GM21526 (cell line): ENCODE data around the gene FAM184B.

Source experiments
- ATAC-seq: cut with Tn5 transposase; IDR thresholded peaks from one replicate; pipeline ENCODE4 v1.9.1; 2021; ENCODE audit warnings: moderate library complexity; ENCODE audit not compliant: unreplicated experiment, low FRiP score

Gene FAM184B

DNA sequence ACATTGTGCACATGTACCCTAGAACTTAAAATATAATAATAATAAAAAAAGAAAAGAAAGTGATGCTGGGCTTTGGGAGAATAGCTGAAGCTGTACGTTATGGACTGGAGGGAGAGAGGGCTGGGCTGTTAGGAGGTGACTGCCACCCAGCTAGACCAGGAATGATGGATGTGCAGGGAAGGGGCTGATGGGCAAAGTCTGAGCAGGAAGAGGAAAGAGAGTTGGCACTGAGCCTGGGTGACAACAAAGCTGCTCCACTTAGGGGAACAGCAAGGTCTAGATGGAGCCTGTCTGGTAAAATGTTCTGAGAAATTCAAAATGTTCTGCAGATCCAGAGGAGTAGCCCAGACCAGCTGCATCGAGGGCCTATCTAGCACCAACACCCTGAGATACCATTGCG is 134.7 kb downstream of the FAM184B start:
- no peak for ATAC-seq

DNA sequence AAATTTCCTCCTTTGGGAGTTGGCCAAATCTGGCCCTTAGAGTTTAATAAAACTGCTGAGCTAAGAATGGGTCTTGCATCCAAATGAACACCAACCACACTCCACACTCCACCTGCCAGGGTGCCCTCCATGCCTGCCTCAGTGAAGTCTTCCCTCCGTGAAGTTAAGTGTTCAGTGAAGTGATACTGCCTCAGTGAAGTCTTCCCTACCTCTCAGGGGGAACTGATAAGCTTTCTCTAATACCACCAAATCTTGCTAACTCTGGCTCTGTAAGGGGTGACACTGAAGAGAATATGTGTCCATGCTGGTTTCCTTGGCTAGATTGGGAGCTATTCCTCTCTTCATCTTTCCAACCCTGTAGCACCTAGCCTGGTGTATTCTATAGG is 139.0 kb downstream of the FAM184B start:
- ATAC-seq: no peak

DNA sequence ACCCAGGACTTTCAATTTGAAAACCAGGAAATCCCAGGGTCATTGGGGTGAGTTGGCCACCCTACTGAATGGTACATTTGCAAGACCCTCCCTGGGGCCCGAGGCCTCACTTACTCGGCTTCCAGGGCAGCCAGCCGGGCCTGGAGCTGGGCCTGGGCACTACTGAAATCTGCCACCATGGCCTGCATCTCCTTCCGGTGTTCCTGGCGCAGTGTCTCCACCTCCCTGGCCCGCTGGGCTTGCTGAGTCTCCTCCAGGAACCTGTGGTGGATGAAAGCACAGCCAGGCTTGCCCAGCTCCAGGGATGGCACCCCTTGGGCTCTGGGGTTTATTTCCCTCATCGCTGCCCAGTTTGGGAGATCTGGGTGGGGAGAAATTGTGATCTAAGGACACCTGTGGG is 142.3 kb downstream of the FAM184B start:
- ATAC-seq: no peak

DNA sequence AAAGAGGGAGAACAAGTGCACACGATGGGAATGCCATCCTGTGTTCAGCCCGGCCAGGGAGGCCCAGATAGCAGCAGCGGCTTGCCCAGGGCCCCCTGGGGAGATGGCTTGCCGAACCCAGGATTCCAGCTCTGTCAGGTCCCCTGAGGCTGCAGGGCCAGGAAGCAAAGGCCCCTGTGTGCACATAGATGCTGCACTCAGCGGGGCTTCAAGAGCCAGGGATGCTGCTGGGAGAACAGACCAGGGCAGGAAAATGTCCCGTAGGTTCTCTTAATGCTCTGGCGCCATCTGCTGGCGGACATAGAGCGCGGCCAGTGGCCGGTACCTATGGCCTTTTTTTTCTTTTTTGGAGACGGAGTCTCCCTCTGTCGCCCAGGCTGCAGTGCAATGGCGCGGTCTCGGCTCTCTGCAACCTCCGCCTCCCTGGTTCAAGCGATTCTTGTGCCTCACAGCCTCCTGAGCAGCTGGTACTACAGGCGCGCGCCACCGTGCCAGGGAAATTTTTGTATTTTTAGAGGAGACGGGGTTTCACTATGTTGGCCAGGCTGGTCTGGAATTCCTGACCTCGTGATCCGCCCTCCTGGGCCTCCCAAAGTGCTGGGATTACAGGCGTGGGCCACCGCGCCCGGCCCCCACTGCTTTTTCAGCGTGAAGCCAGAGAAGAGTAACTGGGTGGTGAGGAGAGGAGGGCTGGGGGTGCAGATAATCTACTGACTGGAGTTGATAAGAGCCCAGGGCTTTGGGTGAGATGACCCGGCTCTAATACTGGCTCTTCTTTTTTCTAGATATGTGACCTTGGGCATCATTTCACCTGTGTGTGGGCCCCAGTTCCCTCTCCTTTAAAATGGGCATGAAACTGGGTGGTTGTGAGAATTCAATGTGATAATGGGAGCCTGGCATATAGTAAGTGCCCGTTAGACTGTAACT is 144.5 kb downstream of the FAM184B start:
- ATAC-seq: peak; percentile 89

DNA sequence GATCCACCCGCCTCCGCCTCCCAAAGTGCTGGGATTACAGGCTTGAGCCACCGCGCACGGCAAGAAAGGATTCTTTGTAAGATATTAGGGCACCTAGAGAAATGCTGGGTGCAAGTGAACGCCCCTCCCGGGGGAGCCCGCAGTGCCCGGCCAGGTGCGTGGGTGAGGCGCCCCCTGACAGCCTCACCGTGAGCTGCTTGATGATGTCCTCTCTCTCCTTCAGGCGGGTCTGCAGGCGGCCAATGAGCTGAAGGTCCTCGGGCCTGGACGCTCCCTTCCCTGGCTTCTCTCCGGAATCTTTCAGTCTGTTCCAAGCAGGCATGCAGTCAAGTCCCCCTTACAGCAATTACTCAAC is 145.1 kb downstream of the FAM184B start:
- no peak for ATAC-seq

DNA sequence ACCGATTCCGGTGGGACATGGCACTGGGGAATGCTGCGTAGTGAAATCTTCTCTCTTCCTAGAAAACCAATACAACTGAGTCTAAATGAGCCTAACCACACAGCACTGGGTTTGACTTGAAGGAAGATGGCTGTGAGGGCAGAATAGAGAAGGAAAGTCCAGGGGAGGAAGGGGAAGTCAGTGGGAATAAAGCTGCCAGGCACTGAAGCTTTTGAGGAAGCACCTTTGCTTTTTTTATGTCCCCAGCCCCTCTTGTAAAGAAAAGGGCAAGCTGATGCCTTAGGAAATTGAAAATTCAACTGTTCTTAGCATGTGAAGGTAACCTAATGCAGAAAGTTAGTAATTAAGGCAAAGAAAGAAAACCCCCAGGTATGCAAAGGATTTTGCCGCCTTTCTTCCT is 146.4 kb downstream of the FAM184B start:
- no peak for ATAC-seq

DNA sequence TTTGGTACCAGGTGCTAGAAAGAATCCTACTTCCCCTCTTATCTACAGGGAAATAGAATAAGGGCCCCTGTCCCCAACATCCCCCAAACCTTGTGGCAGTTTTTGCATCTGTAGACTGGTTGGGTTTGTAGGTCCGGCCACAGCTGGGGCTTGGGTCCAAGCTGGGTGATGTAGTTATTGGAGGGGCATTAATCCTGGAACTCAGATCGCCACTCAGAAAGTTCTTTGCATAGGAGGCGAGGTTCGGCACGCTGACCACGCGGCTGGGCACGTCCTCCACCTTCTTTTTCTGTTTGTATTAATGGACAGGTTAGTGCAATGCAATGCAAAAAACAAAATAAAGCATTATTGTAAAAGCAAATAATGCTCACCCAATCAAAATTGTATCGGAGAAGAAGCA is 147.8 kb downstream of the FAM184B start:
- no peak for ATAC-seq

DNA sequence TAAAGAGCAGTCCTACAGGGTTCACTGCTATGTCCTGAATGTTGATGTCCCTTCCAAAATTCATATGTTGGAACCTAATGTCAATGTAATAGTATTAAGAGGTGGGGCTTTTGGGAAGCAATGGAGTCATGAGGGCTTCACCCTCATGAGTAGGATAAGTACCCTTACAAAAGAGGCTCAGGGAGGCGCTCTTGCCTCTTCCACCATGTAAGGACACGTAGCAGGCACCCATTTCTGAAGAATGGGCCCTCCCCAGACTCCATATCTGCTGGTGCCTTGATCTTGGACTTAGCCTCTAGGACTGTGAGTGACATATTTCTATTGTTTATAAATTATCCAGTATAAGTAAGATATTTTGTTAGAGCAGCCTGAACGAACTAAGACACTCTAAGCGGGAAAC is 151.2 kb downstream of the FAM184B start:
- no peak for ATAC-seq

DNA sequence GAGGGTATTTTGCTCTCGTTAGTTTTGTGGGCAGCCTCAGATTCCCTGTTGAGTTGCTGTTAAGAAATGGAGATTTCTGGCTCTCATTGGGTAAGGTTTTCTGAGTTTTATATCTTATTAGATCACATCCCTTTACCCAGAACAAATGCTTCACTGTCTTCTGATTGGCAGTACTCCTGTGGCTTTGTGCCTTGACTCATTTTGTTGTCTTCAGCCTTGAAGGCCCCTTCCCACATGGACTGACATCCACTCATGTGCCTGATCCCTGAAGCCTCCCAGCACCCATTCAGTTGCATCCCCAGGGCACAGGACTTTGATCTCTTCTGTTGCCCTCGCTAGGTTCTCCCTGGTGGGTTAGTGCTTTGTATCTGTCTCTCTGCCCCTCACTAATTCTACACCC is 156.6 kb downstream of the FAM184B start:
- no peak for ATAC-seq

DNA sequence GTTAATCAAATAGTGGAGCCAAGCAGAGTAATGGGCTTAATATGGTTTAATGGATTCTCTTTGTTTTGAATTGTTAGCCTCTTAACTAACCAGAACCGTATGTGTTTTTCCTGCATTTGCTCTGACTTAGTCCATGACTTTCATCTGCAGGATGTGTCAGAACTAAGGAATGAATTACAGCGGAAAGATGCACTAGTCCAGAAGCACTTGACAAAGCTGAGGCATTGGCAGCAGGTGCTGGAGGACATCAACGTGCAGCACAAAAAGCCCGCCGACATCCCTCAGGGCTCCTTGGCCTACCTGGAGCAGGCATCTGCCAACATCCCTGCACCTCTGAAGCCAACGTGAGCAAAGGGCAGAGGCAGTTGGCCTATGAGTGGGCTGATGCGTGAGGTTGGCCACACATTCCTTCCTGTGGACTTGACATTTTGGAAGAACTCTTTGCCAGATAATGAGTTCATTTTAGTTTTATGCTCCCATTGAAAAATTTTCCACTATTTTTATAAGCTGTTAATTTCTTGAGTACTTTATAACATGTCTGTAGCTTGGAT is 157.9 kb downstream of the FAM184B start:
- no peak for ATAC-seq

DNA sequence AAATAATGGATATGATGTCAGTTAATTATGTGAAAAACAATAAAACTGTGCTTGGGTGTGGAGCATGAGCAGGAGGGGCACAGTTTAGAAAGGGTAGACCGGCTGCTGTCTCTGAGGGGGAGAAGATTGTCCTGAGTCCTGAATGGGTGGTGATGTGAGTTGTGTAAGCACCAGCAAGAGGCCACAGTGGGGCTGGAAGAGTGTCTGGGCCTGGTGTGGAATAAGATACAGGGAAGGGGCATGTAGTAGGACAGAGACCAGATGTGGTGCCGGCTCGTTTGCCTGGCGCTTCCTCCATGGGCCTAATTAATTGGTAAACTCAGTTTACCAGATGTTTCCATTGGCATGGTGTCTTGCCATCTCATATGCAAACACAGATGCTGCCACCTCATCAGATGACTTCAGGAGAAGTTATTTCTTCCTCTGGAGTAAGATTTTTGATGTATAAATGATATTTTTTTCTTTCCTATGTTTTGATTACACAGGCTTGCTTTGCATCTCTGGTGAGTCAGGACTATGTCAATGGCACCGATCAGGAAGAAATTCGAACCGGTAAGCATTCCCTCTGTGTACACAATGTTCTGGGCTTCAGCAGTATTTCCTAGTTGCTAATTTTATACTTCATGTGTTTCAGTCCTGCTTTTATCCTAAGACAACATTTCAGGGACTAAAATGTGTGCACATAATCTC is 161.9 kb downstream of the FAM184B start:
- ATAC-seq: no peak

DNA sequence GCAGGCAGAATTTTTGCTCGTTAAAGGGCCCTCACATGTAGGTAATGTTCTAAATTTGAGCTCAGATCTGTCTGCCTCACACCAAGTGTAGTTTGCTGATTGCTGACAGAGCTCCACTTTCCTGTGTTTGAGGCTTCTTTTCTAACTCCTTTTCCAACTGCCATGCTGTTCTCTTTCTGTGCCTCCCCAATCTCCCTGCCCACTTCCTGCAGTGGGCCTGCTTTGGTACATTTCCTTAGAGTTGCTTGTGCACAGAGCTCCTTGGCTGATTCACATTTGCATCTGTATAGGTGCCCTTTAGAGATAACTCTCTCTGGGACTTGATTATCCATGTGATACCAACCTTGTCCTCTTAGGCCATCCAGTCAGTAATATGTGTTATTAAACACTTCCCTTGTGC is 162.5 kb downstream of the FAM184B start:
- ATAC-seq: no peak

DNA sequence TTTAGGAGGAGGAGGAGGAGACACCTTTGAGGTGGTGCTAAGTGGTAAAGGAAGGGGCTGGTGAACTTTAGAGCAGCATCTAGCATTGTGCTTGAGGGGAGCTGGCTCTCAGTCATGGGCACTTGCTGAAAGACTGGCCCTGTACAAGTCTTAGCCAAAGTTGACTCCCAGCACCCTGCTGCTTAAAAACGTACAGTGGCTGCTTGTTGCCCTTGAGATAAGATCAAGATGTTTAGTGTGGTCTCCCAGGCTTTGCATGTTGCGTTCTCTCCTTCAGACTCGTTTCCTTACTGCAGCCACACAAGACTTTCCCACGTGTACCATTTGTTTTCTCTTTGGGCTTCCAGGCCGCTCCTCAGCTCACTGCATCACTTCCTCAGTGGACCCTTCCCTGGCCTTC is 165.1 kb downstream of the FAM184B start:
- ATAC-seq: no peak

DNA sequence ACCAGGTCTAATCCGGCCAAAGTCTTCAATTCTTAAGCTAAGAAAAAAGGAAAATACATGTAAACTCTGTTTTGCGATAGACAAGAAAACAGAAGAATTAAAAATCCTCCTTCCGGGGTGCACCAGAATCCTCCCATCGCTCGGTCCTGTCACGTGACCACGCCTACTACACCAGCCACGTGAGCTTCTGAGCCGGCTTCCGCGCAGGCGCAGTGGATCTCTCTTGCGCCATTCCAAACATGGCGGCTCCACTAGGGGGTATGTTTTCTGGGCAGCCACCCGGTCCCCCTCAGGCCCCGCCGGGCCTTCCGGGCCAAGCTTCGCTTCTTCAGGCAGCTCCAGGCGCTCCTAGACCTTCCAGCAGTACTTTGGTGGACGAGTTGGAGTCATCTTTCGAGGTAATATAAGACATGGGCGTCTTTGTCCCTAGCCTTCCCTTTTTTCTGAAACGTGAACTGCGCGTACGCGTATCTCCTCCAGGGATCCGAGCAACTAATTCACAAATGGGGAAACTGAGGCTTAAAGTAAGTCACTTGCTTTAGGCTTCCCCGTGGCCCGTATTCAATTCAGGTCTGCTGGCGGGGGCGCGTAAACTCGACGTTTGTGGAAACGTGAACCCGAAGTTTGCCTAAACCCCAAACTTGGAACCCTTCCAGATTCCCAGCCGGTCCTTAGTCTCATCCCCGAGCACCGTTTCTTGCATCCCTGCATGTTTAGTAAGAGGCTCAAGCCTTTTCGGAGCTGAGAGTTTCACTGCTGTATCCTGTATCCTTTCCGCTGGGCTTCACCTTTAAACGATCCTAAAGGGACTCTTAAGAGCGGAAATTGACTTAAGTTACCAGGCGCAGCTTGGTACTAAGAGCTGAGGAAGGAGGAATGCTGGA is 166.8 kb downstream of the FAM184B start, which contains the start of gene MED28:
Gene MED28 (plus strand): TSS at position 226 of the 884 bp plus-strand sequence. CDS start 14 bp downstream, at position 240.
- ATAC-seq: peak; percentile 94

DNA sequence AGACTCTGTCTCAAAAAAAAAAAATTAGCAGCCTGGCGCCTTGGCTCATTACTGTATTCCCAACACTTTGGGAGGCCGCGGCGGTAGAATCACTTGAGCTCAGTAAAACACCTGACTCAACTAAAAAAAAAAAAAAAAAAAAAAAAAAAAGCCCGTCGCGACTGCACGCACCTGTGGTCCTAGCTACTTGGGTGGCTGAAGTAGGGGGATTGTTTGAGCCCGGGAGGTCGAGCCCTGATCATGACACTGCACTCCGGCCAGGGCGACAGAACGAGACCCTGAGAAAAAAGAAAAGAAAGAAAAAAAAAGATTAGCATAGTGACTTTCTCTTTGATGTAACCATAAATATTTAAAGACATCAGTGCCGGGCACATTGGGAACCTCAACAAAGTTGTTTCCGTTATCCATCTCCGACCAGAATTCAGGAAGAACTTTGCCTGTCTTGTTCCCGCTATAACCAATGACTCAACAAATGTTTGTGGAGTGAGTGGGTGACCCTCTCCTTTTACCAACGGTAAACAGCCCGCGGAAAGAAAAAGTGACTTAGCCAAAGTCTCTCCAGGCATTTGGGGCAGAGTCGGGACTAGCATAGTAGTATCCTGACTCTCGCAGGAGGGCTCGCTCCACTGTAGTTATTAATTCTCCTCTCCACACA is 167.5 kb downstream of the FAM184B start:
- peak; percentile 44 for ATAC-seq

DNA sequence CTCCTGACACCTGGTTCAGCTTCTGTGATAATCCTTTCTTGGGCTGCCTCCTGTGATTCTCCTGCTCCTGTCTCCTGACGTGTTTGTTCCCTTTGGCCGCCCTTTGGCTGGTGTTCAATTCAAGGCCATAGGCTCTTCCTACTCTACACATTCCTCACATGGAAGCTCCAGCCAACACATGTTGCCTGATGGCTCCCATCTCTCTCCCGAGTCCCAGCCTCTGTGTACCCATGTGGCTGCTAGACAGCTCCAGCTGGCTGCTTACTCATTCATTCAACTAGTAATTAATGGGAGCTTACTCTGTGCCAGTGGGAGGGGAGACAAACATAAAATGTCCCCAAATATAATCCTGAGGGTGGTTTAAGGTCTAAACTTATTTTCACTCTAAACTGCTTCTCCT is 176.2 kb downstream of the FAM184B start:
- ATAC-seq: no peak

DNA sequence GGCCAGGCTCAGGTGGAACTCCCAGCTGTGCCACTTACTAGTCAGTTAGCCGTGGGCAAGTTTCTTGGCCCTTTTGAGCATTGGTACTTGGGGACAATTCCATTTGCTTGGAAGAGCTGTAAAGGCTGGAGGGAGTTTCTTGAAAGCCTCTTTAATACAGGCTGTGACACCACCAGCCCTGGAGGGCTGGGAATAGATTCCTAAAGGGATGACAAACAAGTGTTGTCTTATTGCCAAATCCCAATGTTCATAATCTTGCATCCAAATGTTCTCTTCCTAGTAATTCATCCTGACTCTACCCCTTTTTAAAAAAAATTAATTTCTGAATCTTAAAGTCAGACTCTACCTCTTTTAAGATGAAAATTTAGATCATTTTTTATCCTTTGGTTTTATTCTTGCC is 181.6 kb downstream of the FAM184B start:
- no peak for ATAC-seq

DNA sequence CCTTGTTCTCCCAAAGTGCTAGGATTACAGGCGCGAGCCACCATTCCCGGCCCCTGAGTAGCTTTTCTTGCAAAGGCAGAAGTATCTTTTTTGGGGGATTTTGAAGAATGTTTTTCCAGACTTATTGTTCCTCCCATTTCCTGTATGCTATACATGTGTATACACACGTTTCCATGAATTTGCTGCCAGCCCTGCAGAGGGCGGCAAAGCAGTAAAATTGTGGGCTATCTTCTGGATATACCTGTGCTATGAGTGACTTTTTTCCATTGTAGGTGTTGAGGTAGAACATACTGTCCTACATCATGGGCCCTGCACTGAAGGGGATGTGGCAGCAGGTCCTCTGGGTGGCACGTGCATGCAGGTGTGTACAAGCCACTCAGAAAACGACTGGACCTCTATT is 183.9 kb downstream of the FAM184B start:
- no peak for ATAC-seq

DNA sequence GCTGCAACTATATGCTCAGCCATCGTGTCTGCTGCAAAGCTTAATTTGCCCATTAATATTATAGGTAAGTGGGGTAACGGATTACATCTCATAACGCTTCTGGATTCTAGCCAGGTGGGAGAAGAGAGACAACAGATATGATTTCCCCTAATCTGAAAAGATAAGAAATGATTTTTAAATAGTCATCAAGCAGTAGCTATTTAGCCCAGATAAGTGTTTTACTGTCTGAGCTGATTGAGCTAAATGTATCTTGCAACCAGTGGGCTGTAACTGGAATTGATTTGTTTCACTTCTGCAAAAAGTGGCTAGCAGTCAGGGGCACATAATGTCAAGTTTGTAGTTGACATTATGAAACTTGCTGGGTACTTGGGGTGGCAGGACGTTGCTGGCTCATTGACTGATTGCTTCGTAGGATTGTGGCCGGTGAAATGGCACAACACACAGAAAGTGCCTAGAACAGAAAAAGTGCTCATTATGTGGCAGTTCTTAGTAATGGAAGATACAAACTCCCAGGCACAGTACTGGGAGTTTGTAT is 185.9 kb downstream of the FAM184B start:
- ATAC-seq: peak; percentile 81

DNA sequence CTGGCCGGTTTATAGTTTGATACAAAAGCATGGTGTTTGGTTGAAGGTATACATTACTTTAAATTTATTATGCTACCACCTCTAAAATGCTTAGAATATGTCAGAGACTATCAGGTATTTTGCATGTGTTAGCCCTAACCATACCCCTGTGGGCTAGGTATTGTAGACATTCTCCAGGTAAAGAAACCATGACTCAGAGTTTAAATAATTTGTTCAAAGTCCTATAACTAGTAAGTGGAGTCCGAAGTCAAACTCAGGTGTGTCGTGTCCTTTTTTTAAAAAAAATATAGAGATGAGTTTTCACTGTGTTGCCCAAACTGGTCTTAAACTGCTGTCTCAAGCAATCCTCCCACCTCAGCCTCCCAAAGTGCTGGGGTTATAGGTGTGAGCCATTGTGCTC is 192.1 kb downstream of the FAM184B start:
- no peak for ATAC-seq
